KMS-11 (cell line): Measurements from ENCODE around the gene NCK2.
A peak's percentile ranks its signal among the peaks of the same experiment; 100 is the strongest.

Experiments
- H2AFZ ChIP-seq: fragments of 200-600 bp; sonication (generic); 2 replicates; pipeline ENCODE4 v1.6.1; 2016; ENCODE audit warnings: antibody characterized with exemption, mixed run types, low read depth
- H3K27ac ChIP-seq: fragments of 200-600 bp; sonication (generic); 2 replicates; pipeline ENCODE4 v1.6.1; 2016; ENCODE audit warnings: mild to moderate bottlenecking, mixed run types
- H3K27me3 ChIP-seq: fragments of 200-600 bp; sonication (generic); 2 replicates; pipeline ENCODE4 v1.6.1; 2017; ENCODE audit warnings: mild to moderate bottlenecking, low read depth, mixed run types, moderate library complexity; ENCODE audit not compliant: insufficient read depth
- H3K36me3 ChIP-seq: fragments of 200-600 bp; sonication (generic); 2 replicates; pipeline ENCODE4 v1.6.1; 2017; ENCODE audit warnings: mild to moderate bottlenecking, mixed run types; ENCODE audit not compliant: insufficient read depth
- H3K4me1 ChIP-seq: fragments of 200-600 bp; sonication (generic); 2 replicates; pipeline ENCODE4 v1.6.1; 2016; ENCODE audit warnings: mild to moderate bottlenecking, low read depth, mixed run types; ENCODE audit not compliant: poor library complexity, severe bottlenecking
- H3K4me2 ChIP-seq: fragments of 200-600 bp; sonication (generic); 2 replicates; pipeline ENCODE4 v1.7.0; 2016; ENCODE audit warnings: mild to moderate bottlenecking, mixed run types
- H3K4me3 ChIP-seq: fragments of 200-600 bp; sonication (generic); IDR thresholded peaks from 2 replicates; pipeline ENCODE4 v1.6.1; 2017; ENCODE audit warnings: low read depth, low read length, mixed read lengths; ENCODE audit not compliant: insufficient read depth
- H3K79me2 ChIP-seq: fragments of 200-600 bp; sonication (generic); 2 replicates; pipeline ENCODE4 v1.6.1; 2016; ENCODE audit warnings: low read depth, mixed run types; ENCODE audit not compliant: insufficient read depth
- H3K9ac ChIP-seq: fragments of 200-600 bp; sonication (generic); 2 replicates; pipeline ENCODE4 v1.6.1; 2016; ENCODE audit warnings: mild to moderate bottlenecking, mixed run types
- H4K20me1 ChIP-seq: fragments of 200-600 bp; sonication (generic); 2 replicates; pipeline ENCODE4 v1.6.1; 2016; ENCODE audit warnings: mild to moderate bottlenecking, mixed run types; ENCODE audit not compliant: insufficient read depth
- TF ChIP-seq, protein P1 (sequence below): fragments of 200-600 bp; sonication (generic); conservative IDR thresholded peaks from 2 replicates; pipeline ENCODE4 v1.6.1; 2017; ENCODE audit warnings: low read depth, mild to moderate bottlenecking, antibody characterized with exemption, low read length, moderate library complexity, mixed read lengths

The NCK2 gene

DNA sequence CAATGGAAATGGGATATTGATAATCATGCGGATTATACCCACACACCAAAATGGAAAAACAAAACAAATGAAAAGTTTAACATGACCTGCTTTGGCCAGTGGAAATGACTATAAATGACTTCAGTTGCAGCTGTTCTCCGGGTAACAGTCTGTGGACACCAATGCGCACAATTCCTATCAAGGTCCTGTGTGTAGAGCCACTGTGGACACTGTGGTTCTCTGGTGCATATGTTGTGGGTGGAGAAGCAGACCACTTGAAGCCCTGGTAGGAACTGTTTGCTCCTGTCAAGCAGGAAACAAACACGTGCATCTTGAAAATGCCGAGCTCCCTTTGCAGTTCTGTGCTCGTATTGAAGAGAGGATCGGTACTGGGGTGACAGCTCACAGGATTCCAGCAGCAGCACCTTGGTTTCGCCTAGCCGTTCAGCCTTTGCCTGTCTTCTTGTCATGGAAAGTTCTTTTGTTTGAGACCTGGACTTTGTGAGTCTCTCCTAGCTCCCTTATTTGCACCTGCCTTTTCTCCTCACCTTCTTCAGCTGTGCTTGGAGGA, 32.9 kb downstream of the NCK2 start:
- no peaks in the 10 kb centered on the region for H3K27me3 ChIP-seq
- H4K20me1 ChIP-seq, result no peaks in the 10 kb centered on the region
- H3K27ac ChIP-seq, result peak overlapping the region; percentile 97
- peaks cover 63% of the 10 kb centered on the region for H3K79me2 ChIP-seq
- H3K36me3 ChIP-seq, result no peaks in the 10 kb centered on the region
- H3K4me3 ChIP-seq, result no peak overlapping the region
- H3K4me1 ChIP-seq, result peaks cover 58% of the 10 kb centered on the region
- peak overlapping the region; percentile 68; the same call in 1 of the 2 replicates for H3K9ac ChIP-seq
- TF ChIP-seq, protein P1, sequence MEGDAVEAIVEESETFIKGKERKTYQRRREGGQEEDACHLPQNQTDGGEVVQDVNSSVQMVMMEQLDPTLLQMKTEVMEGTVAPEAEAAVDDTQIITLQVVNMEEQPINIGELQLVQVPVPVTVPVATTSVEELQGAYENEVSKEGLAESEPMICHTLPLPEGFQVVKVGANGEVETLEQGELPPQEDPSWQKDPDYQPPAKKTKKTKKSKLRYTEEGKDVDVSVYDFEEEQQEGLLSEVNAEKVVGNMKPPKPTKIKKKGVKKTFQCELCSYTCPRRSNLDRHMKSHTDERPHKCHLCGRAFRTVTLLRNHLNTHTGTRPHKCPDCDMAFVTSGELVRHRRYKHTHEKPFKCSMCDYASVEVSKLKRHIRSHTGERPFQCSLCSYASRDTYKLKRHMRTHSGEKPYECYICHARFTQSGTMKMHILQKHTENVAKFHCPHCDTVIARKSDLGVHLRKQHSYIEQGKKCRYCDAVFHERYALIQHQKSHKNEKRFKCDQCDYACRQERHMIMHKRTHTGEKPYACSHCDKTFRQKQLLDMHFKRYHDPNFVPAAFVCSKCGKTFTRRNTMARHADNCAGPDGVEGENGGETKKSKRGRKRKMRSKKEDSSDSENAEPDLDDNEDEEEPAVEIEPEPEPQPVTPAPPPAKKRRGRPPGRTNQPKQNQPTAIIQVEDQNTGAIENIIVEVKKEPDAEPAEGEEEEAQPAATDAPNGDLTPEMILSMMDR, result no peak
- H3K4me2 ChIP-seq, result peak overlapping the region; percentile 97
- no peak overlapping the region for H2AFZ ChIP-seq

DNA sequence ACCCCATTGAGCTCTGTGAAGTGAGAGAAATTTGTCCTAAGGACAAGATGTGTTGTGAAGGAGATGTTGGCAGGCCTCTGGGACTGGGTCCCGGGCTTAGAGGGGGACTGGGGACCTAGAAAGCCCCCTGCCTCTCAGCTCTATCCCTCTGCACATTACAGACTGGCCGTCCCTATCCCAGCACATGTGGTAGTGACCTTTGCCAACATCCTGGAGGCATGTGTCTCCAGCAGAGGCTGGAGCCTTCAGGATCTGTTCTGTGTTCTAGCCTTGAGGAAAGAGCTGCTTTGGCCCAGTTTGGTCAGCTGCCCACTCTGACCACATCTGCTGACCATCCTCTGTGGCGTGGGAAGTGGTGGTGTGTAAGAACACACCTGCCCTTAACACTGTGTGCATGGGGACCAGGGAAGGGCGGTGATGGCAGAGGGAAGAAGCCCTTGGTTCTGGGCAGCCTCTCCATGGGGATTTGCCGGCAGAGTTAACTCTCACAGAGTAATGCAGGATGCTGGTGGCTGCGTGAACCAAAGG, 33.4 kb downstream of the NCK2 start:
- Histone ChIP-seq H2AFZ (no peak overlapping the region), H4K20me1 (no peaks in the 10 kb centered on the region), H3K79me2 (peaks cover 65% of the 10 kb centered on the region), H3K36me3 (no peaks in the 10 kb centered on the region), H3K4me3 (no peak overlapping the region), H3K4me1 (peaks cover 58% of the 10 kb centered on the region), H3K9ac (peak overlapping the region; percentile 68; the same call in 1 of the 2 replicates), H3K4me2 (peak overlapping the region; percentile 97), H3K27me3 (no peaks in the 10 kb centered on the region), H3K27ac (peak overlapping the region; percentile 97)
- TF ChIP-seq, protein P1, result no peak

DNA sequence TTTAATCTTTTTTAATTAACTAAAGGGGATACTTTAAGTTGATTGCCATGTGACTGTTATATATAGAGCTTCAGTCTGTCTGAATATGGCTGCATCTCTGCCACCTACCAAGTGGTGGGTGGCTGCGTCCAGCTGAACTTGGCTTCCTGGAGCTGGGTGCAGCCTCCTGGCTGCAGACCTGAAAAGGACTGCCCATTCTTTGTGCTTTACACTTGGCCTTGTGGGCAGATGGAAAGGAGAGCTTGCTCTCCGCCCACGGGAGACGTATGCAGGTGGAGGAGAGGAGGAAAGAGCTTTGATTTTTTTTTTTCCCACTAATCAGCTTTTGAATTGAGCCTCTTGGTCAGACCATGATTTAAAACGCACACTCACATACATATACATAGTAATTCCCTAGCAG, 34.7 kb downstream of the NCK2 start:
- H3K4me3 ChIP-seq, result no peak overlapping the region
- H3K27me3 ChIP-seq, result no peaks in the 10 kb centered on the region
- H3K79me2 ChIP-seq, result peaks cover 56% of the 10 kb centered on the region
- peaks cover 51% of the 10 kb centered on the region for H3K4me1 ChIP-seq
- TF ChIP-seq, protein P1, result no peak
- H3K27ac ChIP-seq, result no peak overlapping the region
- H3K4me2 ChIP-seq, result no peak overlapping the region
- no peak overlapping the region for H2AFZ ChIP-seq
- H4K20me1 ChIP-seq, result no peaks in the 10 kb centered on the region
- no peak overlapping the region for H3K9ac ChIP-seq
- no peaks in the 10 kb centered on the region for H3K36me3 ChIP-seq

DNA sequence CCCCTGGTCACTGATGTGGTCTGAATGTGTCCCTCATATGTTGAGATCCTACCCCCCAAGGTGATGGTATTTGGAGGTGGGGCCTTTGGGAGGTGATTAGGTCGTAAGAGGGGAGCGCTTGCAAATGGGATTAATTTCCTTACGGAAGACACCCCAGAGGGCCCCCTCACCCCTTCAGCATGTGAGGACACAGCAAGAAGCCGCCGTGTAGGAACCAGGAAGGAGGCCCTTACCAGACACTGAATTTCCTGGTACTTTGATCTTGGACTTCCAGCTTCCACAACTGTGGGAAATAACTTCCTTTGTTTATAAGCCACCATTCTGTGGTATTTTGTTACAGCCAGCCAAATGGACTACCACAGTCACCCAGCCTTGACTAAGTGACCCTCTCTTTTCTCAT, 35.9 kb downstream of the NCK2 start:
- Histone ChIP-seq H3K79me2 (peaks cover 52% of the 10 kb centered on the region; the same call in 1 of the 2 replicates), H3K27ac (no peak overlapping the region), H3K27me3 (no peaks in the 10 kb centered on the region), H3K4me2 (no peak overlapping the region), H4K20me1 (no peaks in the 10 kb centered on the region), H3K4me3 (no peak overlapping the region), H2AFZ (no peak overlapping the region), H3K36me3 (no peaks in the 10 kb centered on the region), H3K4me1 (peaks cover 39% of the 10 kb centered on the region), H3K9ac (no peak overlapping the region)
- TF ChIP-seq, protein P1, result no peak
